Activated gamma-delta T cell treated with anti-CD3 and anti-CD28 coated beads, Interleukin-2, amount 50 U/mL, for 16 hours (primary cell): ENCODE measurements around the gene BCL2L11.

Experiments used
- DNase-seq: peaks from one replicate; pipeline ENCODE4 v3.0.0-alpha.2; 2020; ENCODE audit warnings: low read depth

The BCL2L11 gene

GRCh38 chr2:111143107-111143842 is 22.6 kb downstream of the BCL2L11 start:
- DNase-seq: no peak

GRCh38 chr2:111143843-111144198 is 23.1 kb downstream of the BCL2L11 start:
- no peak for DNase-seq

- DNase-seq: no peak
Measured at GRCh38 chr2:111145103-111145760, 24.5 kb downstream of the BCL2L11 start.

GRCh38 chr2:111145951-111146350 is 25.2 kb downstream of the BCL2L11 start:
- no peak for DNase-seq

GRCh38 chr2:111148225-111148873 is 27.6 kb downstream of the BCL2L11 start:
- no peak for DNase-seq

- no peak for DNase-seq
Measured at GRCh38 chr2:111148925-111149324, 28.2 kb downstream of the BCL2L11 start.

GRCh38 chr2:111149882-111150455 is 29.3 kb downstream of the BCL2L11 start:
- no peak for DNase-seq

GRCh38 chr2:111154758-111155157 is 34.0 kb downstream of the BCL2L11 start:
- no peak for DNase-seq

GRCh38 chr2:111155610-111156009 is 34.9 kb downstream of the BCL2L11 start:
- DNase-seq: no peak

- no peak for DNase-seq
Measured at GRCh38 chr2:111156529-111156928, 35.8 kb downstream of the BCL2L11 start.

- DNase-seq: no peak
Measured at GRCh38 chr2:111157071-111157661, 36.5 kb downstream of the BCL2L11 start.

- no peak for DNase-seq
Measured at GRCh38 chr2:111157798-111158197, 37.1 kb downstream of the BCL2L11 start.

- DNase-seq: no peak
Measured at GRCh38 chr2:111159641-111160040, 38.9 kb downstream of the BCL2L11 start.

- no peak for DNase-seq
Measured at GRCh38 chr2:111160758-111161157, 40.0 kb downstream of the BCL2L11 start.

- no peak for DNase-seq
Measured at GRCh38 chr2:111161971-111162370, 41.3 kb downstream of the BCL2L11 start.

- DNase-seq: no peak
Measured at GRCh38 chr2:111162718-111163331, 42.1 kb downstream of the BCL2L11 start.

GRCh38 chr2:111164078-111164477 is 43.4 kb downstream of the BCL2L11 start:
- no peak for DNase-seq

- no peak for DNase-seq
Measured at GRCh38 chr2:111165084-111165483, 44.4 kb downstream of the BCL2L11 start.

- no peak for DNase-seq
Measured at GRCh38 chr2:111166115-111166514, 45.4 kb downstream of the BCL2L11 start.

- no peak for DNase-seq
Measured at GRCh38 chr2:111167076-111167862, 46.6 kb downstream of the BCL2L11 start.

GRCh38 chr2:111167863-111168162 is 47.1 kb downstream of the BCL2L11 start:
- no peak for DNase-seq
